Esophagus squamous epithelium (tissue), 4 donors: ENCODE results near the gene MTA1.

ENCODE experiments used
- POLR2A ChIP-seq, 4 donors: fragments of 450-650 bp; IDR thresholded peaks; one replicate each; pipeline ENCODE4 v1.6.1; 2017; ENCODE audit warnings: antibody characterized with exemption in 4 of 4, mild to moderate bottlenecking in 4 of 4, moderate library complexity in 3 of 4
- TF ChIP-seq, protein P1 (sequence below), 6 experiments: fragments of 450-650 bp in 4 of 6; fragments of 200-600 bp in 2 of 6; sonication (generic) in 2 of 6; IDR thresholded peaks; one replicate each; pipeline ENCODE4 v1.5.1; 2016 to 2019; ENCODE audit warnings: antibody characterized with exemption in 6 of 6, mild to moderate bottlenecking in 4 of 6, moderate library complexity in 4 of 6

DNA sequence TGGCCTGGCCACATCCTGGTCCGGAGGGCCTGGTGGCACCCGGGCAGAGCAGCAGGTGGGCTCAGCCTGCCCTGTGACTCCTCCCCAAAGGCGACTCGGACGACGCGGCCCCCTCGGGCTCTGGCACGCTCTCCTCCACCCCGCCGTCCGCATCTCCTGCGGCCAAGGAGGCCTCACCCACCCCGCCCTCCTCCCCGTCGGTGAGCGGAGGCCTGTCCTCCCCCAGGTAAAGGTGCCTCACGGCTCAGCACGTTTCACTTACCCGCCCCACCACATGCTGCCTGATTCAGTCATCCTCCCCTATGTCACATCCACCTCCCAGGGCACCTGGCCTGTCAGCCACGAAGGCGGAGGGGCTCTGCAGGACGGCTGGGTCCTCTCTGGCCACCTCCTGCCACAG, 28.1 kb upstream of the MTA1 start:
- TF ChIP-seq POLR2A (IDR thresholded peaks at IDR 0.05), result no peak
- TF ChIP-seq, protein P1, sequence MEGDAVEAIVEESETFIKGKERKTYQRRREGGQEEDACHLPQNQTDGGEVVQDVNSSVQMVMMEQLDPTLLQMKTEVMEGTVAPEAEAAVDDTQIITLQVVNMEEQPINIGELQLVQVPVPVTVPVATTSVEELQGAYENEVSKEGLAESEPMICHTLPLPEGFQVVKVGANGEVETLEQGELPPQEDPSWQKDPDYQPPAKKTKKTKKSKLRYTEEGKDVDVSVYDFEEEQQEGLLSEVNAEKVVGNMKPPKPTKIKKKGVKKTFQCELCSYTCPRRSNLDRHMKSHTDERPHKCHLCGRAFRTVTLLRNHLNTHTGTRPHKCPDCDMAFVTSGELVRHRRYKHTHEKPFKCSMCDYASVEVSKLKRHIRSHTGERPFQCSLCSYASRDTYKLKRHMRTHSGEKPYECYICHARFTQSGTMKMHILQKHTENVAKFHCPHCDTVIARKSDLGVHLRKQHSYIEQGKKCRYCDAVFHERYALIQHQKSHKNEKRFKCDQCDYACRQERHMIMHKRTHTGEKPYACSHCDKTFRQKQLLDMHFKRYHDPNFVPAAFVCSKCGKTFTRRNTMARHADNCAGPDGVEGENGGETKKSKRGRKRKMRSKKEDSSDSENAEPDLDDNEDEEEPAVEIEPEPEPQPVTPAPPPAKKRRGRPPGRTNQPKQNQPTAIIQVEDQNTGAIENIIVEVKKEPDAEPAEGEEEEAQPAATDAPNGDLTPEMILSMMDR (IDR thresholded peaks at IDR 0.05), result no peak
